Mucosa of gallbladder (tissue), 1 donor: ENCODE data around the gene STUM. TPM values are rescaled to one million over a fixed set of nuclear protein-coding genes. Genes with fewer than 3 reads are reported as not detected.
A peak's percentile ranks its signal among the peaks of the same experiment; 100 is the strongest.

Experiments
- DNase-seq: peaks from one replicate; pipeline ENCODE4 v3.0.0-alpha.2; 2020; ENCODE audit warnings: low spot score
- total RNA-seq: library from RNA; stranded (reverse); gene quantifications from one replicate; pipeline ENCODE4 v1.2.1, GENCODE V29; 2021
- donor health status: DM: no; HTN: no; CAD: no.

The STUM gene
- total RNA-seq, 1 donor from 2014 or later, result 0.86 TPM

- no peak for DNase-seq
These were observed 15.3 kb upstream of the STUM start for GRCh38 chr1:226533220-226533619.

GRCh38 chr1:226534098-226534497 is 14.5 kb upstream of the STUM start:
- no peak for DNase-seq

GRCh38 chr1:226534645-226535044 is 13.9 kb upstream of the STUM start:
- DNase-seq, result no peak

GRCh38 chr1:226535666-226536065 is 12.9 kb upstream of the STUM start:
- no peak for DNase-seq

DNA sequence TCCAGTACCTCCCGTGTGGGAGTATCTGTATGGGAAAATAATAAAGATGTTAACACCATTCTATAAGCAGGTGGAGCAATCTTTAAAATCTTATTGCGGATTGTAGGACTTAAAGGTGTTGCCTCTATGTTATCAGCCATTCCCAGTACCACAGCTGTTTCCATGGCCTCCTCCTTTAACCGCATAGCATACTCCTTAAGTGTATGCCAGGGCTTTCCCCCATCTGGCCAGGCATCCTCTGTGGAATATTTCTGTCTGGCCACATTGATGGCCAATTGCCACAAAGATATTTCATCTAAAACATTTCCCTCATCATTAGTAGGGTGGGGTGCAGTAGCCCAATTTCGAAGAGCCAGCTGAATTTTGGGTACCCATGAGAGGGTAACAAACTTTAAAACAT is 7.3 kb upstream of the STUM start:
- DNase-seq, result no peak

GRCh38 chr1:226541631-226542622 is 6.6 kb upstream of the STUM start:
- no peak for DNase-seq

- DNase-seq, result no peak
These were observed 5.9 kb upstream of the STUM start for GRCh38 chr1:226542623-226543103.

- DNase-seq, result no peak
These were observed 2.5 kb upstream of the STUM start for GRCh38 chr1:226545836-226546596.

GRCh38 chr1:226546926-226547325 is 1.6 kb upstream of the STUM start:
- no peak for DNase-seq

DNA sequence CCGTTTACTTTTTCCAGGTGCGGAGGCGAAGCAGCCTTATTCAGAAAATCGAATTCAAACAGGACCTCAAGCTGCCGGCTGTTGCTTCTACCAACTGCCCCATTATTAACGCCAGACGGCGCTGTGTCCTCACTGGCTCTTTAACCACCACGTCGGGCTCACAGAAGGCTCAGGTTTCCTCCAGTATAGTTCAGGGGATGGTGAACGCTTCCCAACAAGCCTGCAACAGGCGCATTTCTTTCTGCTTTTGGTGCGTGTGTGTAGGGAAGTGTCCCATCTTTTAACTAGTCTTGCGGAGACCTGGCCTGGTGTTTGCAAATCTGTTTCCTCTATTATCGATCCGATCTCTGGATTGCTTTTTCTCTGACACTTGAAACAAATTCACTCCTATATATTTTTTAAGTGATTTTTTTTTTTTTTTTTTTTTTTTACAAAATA is 791 bp upstream of the STUM start:
- peak; percentile 84 for DNase-seq

GRCh38 chr1:226549094-226549936 is 751 bp downstream of the STUM start:
- DNase-seq, result no peak

DNA sequence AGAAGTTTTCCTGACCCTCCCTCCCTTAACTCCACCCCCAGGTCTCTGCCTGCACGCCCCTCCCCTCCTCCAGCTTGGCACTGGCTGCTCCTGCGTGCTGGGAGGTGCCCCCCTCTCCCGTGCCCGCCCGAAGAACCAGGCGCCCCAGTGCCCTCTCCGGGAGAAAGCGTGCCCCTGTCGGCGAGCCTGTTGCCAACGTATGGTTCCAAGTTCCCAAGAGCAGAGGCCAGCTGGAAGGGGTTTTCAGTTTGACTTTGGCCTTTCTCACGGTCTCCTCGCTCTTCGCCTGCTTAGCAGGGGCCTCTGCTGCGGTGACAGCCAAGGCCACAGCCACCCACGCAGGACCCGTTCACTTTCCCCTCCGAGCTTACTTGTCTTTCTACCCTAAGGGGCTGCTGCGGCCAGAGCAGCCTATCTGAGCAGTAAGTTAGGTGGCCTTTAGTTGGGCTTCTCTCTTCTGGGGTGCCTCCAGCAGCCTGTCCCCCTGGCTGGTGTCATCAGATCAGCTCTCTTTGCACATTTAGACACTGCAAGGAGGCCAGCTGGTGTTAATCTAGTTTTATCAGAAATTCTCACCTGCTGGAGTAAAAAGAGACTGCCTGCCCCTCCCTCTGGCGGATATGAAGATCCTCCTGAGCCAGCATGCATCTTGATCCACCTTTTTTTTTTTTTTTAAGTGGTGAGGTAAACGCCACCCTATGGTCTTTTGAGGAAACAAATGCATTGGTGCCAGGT is 1.5 kb downstream of the STUM start:
- DNase-seq, result no peak

DNA sequence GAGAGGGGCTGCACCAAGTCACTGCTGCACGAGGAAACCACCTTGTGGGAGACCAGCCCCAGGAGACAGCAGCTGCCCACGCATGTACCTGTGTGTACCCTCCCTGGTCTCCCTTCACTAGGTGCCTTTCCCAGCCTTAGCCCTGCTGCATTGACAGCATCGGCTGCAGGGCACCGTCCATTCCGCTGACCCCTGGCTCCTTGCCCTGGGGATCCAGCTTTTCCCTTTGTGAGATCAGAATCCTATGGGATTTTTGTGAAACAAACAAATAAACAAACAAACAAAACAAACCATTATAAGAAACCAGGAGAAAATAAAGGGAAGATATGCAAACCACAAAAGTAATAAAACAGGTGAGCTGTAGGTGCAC is 2.1 kb downstream of the STUM start:
- no peak for DNase-seq

GRCh38 chr1:226551299-226551698 is 2.7 kb downstream of the STUM start:
- DNase-seq, result no peak

GRCh38 chr1:226552061-226552460 is 3.5 kb downstream of the STUM start:
- DNase-seq, result no peak

DNA sequence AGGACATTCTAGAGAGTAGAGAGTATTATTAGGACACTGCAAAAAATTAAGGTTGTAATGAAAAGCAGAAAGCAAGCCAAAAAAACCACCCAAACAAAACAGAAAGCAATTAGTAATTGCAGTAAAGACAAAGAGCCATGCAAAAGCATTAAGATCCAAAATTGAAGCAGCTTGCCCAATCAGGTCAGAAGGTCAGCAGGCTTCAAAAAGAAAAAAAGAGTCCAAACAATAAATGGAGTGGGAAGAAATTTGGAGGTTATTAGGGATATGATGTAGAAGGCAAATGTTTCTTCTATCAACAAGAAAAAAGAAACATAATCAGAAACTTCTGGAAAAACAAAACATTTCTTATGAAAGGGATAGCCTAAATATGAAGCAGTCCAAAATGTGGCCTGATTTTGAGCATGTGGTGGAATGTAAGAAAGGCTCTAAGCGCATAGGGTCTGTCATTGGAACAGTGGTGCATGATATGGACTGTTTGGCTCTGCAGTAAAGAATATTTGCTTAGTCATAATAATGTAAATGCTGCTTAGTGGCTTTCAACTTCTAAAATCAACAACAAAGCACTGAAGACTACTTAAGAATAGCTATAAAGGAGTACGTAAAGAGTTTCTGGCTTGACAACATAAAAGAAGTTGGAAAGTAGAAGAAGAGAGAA is 4.8 kb downstream of the STUM start:
- DNase-seq, result no peak

DNA sequence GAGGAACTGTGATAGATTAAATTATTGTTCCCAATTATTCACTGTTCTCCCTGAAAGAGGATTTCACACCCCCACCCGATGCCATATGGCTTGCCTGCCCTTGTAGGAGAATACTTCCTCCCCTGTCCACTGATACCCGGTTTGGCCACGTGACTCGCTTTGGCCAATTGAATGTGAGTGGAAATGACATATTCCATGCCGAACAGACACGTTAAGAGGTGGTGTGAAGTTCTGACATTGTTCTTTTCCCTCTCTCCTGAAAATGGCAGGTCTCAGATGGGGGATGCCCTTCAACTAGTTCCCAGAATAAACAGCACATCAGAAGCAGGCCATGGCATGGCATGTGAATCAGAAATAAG is 5.3 kb downstream of the STUM start:
- no peak for DNase-seq

- no peak for DNase-seq
These were observed 6.5 kb downstream of the STUM start for GRCh38 chr1:226555092-226555491.

DNA sequence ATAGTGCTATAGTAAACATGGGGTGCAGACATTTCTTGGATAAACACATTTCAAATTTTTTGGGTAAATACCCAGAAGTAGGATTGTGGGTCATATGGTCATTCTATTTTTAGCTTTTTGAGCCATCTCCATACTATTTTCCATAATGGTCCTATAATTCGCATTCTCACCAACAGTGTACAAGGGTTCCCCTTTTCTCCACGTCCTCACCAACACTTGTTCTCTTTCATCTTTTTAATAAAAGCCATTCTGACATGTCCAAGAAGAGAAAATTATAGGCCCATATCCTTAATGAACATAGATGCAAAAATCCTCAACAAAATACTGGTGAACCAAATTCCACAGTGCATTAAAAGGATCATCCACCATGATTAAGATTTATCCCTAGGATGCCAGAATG is 8.9 kb downstream of the STUM start:
- no peak for DNase-seq

- DNase-seq, result no peak
These were observed 9.6 kb downstream of the STUM start for GRCh38 chr1:226558036-226558650.
